ENCODE measurements around the gene KCNG4.

DNA sequence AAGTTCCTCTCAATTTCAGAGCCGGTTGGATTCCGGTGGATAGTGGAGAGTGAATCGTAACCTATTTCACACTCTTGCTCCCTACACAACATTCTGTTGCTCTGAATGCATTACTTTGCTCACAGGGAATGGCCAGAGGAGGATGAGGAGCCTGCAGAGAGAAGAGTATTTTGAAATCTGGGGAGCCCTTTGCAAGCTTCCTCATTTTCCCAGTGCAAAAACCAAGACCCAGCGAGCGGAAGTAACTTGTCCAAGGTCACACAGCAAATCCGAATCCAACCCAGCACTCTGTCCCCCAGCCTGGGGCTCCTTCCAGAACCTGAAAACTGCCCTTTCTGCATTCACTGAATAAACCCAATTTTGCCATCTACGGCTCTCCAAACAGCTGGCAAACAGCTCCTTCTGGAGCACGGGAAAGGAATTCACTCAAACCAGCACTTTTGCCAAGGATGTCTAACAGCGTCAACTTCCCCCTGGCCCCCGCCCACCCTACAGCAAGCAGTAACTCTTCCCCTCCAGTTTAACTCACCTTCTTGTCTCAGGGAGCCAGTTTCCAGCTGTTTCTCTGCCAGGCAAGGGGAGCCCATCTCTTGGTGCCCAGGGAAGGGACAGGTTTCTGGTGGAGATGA, 557 bp downstream of the KCNG4 start:
- TF ChIP-seq CREB1 (IDR thresholded peaks at IDR 0.05) (no peak), EZH2 (IDR thresholded peaks at IDR 0.05; ENCODE audit: low read depth, low read length, severe bottlenecking) (no peak), HDAC2 (IDR thresholded peaks at IDR 0.05; ENCODE audit: borderline replicate concordance in 1 of 2, low read depth in 2 of 2, low read length in 2 of 2) (no peak), TCF12 (IDR thresholded peaks at IDR 0.05; ENCODE audit: low read depth, low read length) (no peak), SP1 (IDR thresholded peaks at IDR 0.05; ENCODE audit: low read depth, low read length) (no peak), POLR2AphosphoS5 (IDR thresholded peaks at IDR 0.05; ENCODE audit: low read depth, low read length) (no peak), JUN (IDR thresholded peaks at IDR 0.05; ENCODE audit: low read depth, low read length) (no peak), PHF8 (conservative IDR thresholded peaks at IDR 0.05; ENCODE audit: low read depth, low read length) (no peak)
- TF ChIP-seq, protein P1, sequence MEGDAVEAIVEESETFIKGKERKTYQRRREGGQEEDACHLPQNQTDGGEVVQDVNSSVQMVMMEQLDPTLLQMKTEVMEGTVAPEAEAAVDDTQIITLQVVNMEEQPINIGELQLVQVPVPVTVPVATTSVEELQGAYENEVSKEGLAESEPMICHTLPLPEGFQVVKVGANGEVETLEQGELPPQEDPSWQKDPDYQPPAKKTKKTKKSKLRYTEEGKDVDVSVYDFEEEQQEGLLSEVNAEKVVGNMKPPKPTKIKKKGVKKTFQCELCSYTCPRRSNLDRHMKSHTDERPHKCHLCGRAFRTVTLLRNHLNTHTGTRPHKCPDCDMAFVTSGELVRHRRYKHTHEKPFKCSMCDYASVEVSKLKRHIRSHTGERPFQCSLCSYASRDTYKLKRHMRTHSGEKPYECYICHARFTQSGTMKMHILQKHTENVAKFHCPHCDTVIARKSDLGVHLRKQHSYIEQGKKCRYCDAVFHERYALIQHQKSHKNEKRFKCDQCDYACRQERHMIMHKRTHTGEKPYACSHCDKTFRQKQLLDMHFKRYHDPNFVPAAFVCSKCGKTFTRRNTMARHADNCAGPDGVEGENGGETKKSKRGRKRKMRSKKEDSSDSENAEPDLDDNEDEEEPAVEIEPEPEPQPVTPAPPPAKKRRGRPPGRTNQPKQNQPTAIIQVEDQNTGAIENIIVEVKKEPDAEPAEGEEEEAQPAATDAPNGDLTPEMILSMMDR (IDR thresholded peaks at IDR 0.05; ENCODE audit: control extremely low read depth in 1 of 3, insufficient read depth in 1 of 3, low read depth in 1 of 3, low read length in 3 of 3), result no peak
- TF ChIP-seq, protein P2, sequence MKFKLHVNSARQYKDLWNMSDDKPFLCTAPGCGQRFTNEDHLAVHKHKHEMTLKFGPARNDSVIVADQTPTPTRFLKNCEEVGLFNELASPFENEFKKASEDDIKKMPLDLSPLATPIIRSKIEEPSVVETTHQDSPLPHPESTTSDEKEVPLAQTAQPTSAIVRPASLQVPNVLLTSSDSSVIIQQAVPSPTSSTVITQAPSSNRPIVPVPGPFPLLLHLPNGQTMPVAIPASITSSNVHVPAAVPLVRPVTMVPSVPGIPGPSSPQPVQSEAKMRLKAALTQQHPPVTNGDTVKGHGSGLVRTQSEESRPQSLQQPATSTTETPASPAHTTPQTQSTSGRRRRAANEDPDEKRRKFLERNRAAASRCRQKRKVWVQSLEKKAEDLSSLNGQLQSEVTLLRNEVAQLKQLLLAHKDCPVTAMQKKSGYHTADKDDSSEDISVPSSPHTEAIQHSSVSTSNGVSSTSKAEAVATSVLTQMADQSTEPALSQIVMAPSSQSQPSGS (IDR thresholded peaks at IDR 0.05; ENCODE audit: low read length), result no peak
- TF ChIP-seq, protein P3, sequence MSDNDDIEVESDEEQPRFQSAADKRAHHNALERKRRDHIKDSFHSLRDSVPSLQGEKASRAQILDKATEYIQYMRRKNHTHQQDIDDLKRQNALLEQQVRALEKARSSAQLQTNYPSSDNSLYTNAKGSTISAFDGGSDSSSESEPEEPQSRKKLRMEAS (IDR thresholded peaks at IDR 0.05), result no peak

Data from H1 (cell line).